Calu3 (cell line): ENCODE data around the gene FGFR1OP2. TPM values are rescaled to one million over a fixed set of nuclear protein-coding genes. Genes with fewer than 3 reads are reported as not detected.

Experiments used
- BruUV-seq: library from RNA; stranded (reverse); fragments of 400-500 nt; replicated peaks from 2 replicates; lab custom pipeline; 2021; lab: Mats Ljungman, UMichigan
- CTCF ChIA-PET: fragments of 300-600 bp; sonication (Branson Sonifier 250); formaldehyde crosslinking; loops from one replicate; lab custom pipeline; 2022; ENCODE audit warnings: antibody characterized with exemption; lab: Charles Lee
- DNase-seq: peaks from one replicate; pipeline ENCODE4 v3.0.0; 2022
- H3K27ac Mint-ChIP-seq: one replicate; pipeline ENCODE4 v1.8.0; 2022; ENCODE audit warnings: mixed read lengths; ENCODE audit not compliant: unreplicated experiment
- H3K27me3 Mint-ChIP-seq: one replicate; pipeline ENCODE4 v1.8.0; 2022; ENCODE audit warnings: mixed read lengths; ENCODE audit not compliant: unreplicated experiment
- H3K36me3 Mint-ChIP-seq: one replicate; pipeline ENCODE4 v1.8.0; 2022; ENCODE audit warnings: mild to moderate bottlenecking, moderate library complexity, mixed read lengths; ENCODE audit not compliant: insufficient read depth, unreplicated experiment
- H3K4me1 Mint-ChIP-seq: one replicate; pipeline ENCODE4 v1.8.0; 2022; ENCODE audit warnings: mild to moderate bottlenecking, low read depth, mixed read lengths; ENCODE audit not compliant: unreplicated experiment
- H3K4me3 Mint-ChIP-seq: one replicate; pipeline ENCODE4 v1.8.0; 2022; ENCODE audit warnings: mild to moderate bottlenecking, low read depth, moderate library complexity, mixed read lengths; ENCODE audit not compliant: unreplicated experiment
- H3K9me3 Mint-ChIP-seq: one replicate; pipeline ENCODE4 v1.8.0; 2022; ENCODE audit warnings: low read depth, mixed read lengths; ENCODE audit not compliant: unreplicated experiment
- intact Hi-C: fragments of 100-400 bp; cut with micrococcal nuclease; formaldehyde crosslinking; loops from one replicate; pipeline ENCODE4 v1.10.0; 2022; ENCODE audit not compliant: unreplicated experiment
- total RNA-seq: library from RNA; stranded (reverse); gene quantifications from 2 replicates; pipeline ENCODE4 v1.2.3, GENCODE V29; 2022
- TF ChIP-seq, protein P1 (sequence below): fragments of 200-600 bp; IDR thresholded peaks from one replicate; pipeline ENCODE4 v1.8.0; 2022; ENCODE audit warnings: antibody characterized with exemption; ENCODE audit not compliant: unreplicated experiment

Gene FGFR1OP2
- total RNA-seq, 1 experiment from 2014 or later: 37.5 TPM

DNA sequence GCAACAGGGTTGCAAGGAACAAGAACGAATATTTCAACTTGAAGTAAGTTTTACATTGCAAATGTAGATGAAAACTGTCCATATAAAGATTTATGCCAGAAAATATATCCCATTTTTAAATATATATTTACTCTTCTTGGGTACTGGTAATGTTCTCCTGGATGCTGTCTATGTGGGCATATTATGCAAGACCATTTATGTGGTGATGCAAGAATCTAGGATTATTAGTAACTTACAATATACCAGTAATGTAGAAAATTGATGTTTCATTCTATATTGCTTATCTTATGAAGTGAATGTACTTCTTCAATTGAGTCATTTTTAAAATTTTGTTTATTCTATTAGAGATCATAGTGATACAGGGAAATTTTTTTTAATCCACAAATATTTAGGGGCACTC, 25.1 kb downstream of the FGFR1OP2 start:
- no peak for DNase-seq
- Mint-ChIP-seq H3K27me3 (no peaks in the 10 kb centered on the region), H3K4me3 (no peak overlapping the region), H3K36me3 (peaks cover 18% of the 10 kb centered on the region), H3K4me1 (no peaks in the 10 kb centered on the region), H3K9me3 (no peaks in the 10 kb centered on the region), H3K27ac (no peak overlapping the region)
- BruUV-seq: no TSS peak
- CTCF ChIA-PET: no interaction called here
- intact Hi-C loops: no loop called here
- TF ChIP-seq, protein P1, sequence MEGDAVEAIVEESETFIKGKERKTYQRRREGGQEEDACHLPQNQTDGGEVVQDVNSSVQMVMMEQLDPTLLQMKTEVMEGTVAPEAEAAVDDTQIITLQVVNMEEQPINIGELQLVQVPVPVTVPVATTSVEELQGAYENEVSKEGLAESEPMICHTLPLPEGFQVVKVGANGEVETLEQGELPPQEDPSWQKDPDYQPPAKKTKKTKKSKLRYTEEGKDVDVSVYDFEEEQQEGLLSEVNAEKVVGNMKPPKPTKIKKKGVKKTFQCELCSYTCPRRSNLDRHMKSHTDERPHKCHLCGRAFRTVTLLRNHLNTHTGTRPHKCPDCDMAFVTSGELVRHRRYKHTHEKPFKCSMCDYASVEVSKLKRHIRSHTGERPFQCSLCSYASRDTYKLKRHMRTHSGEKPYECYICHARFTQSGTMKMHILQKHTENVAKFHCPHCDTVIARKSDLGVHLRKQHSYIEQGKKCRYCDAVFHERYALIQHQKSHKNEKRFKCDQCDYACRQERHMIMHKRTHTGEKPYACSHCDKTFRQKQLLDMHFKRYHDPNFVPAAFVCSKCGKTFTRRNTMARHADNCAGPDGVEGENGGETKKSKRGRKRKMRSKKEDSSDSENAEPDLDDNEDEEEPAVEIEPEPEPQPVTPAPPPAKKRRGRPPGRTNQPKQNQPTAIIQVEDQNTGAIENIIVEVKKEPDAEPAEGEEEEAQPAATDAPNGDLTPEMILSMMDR: no peak

DNA sequence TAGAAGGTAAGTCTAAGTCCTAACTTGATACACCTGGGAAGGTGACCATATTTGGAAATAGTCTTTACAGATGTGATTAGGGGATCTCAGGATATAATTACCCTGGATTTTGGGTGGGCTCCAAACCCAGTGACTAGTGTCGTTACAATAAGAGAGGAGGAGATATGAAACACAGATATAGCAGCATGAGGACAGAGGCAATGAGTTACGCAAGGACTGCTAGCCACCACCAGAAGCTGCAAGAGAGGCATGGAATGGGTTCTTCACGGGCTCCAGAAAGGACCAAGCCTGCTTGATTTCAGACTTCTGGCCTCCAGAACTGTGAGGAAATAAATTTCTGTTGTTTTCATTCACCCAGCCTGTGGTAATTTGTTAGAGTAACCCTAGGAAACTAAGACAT, 28.6 kb downstream of the FGFR1OP2 start:
- H3K36me3 Mint-ChIP-seq: peaks cover 18% of the 10 kb centered on the region
- CTCF ChIA-PET: interaction anchor here (1.1 kb wide), 1 partner anchor 9 kb away, joined by 3 read pairs; no protein-coding TSS in a partner anchor
- no peak overlapping the region for H3K4me3 Mint-ChIP-seq
- H3K27ac Mint-ChIP-seq: no peak overlapping the region
- no peaks in the 10 kb centered on the region for H3K27me3 Mint-ChIP-seq
- H3K9me3 Mint-ChIP-seq: no peaks in the 10 kb centered on the region
- no peak for DNase-seq
- TF ChIP-seq, protein P1: no peak
- no TSS peak for BruUV-seq
- no peaks in the 10 kb centered on the region for H3K4me1 Mint-ChIP-seq
- intact Hi-C loops: no loop called here

DNA sequence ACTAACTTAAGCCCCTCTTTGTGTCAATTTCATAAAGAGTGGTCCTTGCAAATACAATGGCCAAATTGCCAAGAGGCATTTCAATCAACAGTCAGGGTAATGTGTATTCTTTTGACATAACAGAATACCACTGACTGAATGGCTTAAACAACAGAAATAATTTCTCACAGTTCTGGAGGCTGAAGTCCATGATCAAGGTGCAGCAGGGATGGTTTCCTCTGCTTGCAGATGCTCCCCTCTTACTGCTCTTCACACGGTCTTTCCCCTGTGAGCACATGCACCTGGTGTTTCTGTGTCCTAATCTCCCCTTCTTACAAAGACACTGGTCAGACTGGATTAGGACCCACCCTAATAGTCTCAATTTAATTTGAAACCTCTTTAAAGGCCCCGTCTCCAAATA, 31.9 kb downstream of the FGFR1OP2 start:
- CTCF ChIA-PET: no interaction called here
- Mint-ChIP-seq H3K27ac (no peak overlapping the region), H3K4me1 (no peaks in the 10 kb centered on the region), H3K27me3 (no peaks in the 10 kb centered on the region), H3K4me3 (no peak overlapping the region), H3K36me3 (peaks cover 10% of the 10 kb centered on the region), H3K9me3 (no peaks in the 10 kb centered on the region)
- intact Hi-C loops: no loop called here
- TF ChIP-seq, protein P1: no peak
- DNase-seq: no peak
- BruUV-seq: no TSS peak

DNA sequence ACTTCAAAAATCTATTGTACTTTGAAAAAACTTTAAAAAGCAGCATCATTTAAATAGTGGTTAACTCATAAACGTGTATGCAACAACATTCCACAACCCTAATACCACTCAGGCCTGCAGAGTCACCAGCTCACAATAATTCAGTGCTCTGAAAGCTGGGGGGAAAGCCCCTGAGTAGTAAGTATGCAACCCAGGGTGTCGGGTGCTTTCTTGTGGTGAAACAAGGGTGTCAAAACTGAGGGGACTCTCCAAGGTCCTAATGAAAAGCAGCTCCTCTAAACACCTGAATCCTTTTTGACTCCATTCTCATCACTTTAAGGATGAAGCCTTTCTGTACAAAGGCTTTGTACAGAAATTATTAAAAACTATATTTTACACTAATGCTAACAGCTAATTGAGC, 33.7 kb downstream of the FGFR1OP2 start:
- CTCF ChIA-PET: no interaction called here
- TF ChIP-seq, protein P1: no peak
- intact Hi-C loops: no loop called here
- Mint-ChIP-seq H3K36me3 (peaks cover 10% of the 10 kb centered on the region), H3K4me1 (no peaks in the 10 kb centered on the region), H3K27ac (no peak overlapping the region), H3K4me3 (no peak overlapping the region), H3K27me3 (no peaks in the 10 kb centered on the region), H3K9me3 (no peaks in the 10 kb centered on the region)
- DNase-seq: no peak
- no TSS peak for BruUV-seq
